ENCODE data around the gene TRERF1.

The TRERF1 gene

DNA sequence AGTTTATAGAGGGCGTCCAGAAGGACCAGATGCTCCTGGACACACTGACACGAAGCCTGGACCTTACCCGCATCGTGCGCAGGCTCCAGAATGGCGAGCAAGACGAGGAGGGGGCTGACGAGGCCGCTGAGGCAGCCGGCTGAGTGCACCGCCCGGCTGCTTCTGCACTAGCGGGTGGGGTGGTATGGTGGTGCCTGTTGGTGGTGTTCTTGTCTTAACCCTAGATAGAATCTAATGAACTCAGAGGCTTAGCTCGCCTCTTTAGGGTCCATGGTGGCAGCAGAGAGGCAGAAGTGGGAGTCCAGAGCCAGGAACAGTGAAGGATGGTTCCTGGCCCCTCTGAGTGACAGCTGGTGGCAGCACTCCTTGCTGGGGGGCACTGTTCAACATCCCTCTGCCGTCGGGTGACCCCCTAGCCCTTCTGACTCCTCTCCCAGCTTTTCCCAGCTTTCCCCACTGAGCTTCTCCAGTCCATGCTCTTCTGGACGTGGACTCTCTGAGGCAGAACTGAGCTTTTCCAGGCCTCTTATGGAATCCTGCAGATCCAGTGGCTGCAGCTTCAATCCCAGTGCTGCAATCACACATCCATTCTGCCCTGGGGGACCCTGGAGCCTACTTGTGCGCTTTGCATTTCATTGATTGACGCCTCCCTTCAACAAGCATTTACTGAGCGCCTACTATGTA, 272.3 kb downstream of the TRERF1 start:
- Mint-ChIP-seq H3K27me3 (peaks cover 2% of the 10 kb centered on the region), H3K4me1 (peaks cover 6% of the 10 kb centered on the region), H3K36me3 (peaks cover 3% of the 10 kb centered on the region), H3K4me3 (no peak overlapping the region), H3K27ac (no peak overlapping the region), H3K9me3 (no peaks in the 10 kb centered on the region)

DNA sequence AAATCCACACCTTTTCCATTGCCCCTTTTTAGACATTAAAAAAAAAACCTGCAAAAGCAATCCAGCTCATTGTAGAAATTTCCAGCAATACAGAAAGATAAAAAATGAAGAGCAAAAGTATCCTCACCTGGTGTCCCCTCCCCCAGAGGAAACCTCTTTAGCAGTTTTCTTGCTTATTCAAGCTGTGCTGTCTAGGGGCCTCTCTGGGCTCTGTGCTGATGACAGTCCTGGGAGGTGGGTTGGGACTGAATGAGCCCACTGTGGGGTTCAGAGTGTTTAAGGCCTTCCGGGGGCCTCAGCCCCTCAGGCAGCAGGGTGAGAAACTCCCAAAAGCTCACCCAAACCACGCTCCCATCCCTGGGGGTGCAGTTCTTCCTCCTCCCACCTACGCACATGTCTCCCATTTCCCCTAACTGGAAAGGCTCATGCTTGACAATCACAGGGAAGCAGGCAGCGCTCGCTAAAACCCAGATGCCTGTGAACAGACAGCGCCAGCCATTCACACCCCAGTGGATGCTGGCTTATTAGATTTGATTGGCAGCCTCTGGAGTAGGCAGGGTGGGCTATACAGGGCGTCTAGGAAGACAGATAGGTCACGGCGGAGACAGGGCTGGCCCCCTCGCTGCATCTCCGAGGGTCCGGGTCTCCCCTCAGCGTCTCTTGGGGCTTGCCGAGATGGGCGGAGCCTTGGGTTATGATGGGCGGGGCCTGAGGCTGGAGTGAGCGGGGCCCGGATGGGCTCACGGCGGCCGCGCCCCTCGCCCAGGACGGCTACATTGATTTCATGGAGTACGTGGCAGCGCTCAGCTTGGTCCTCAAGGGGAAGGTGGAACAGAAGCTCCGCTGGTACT, 274.0 kb downstream of the TRERF1 start:
- Mint-ChIP-seq H3K36me3 (peaks cover 3% of the 10 kb centered on the region), H3K4me1 (peaks cover 6% of the 10 kb centered on the region), H3K4me3 (no peak overlapping the region), H3K27ac (no peak overlapping the region), H3K27me3 (peaks cover 2% of the 10 kb centered on the region), H3K9me3 (no peaks in the 10 kb centered on the region)

DNA sequence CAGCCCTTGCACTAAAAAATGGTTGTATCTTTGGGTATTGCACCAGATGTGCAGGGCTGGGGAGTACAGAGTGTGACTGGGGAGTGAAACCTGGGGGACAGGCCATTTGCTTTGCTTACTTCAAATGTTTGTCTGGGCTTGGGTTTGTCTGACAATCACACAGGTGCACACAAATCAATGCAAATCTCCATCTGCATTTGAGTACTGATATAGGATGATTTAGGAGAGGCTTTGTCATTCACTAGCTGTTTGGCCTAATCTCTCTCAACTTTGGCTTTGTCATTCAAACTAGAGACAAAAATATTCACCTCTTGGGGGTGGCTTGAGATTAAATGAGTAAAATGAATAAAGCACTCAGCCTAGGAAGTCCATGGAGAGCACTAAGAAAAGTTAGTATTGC, 274.7 kb downstream of the TRERF1 start:
- no peak overlapping the region for H3K27ac Mint-ChIP-seq
- peaks cover 3% of the 10 kb centered on the region for H3K36me3 Mint-ChIP-seq
- H3K4me1 Mint-ChIP-seq: peaks cover 6% of the 10 kb centered on the region
- H3K4me3 Mint-ChIP-seq: no peak overlapping the region
- H3K9me3 Mint-ChIP-seq: no peaks in the 10 kb centered on the region
- peaks cover 2% of the 10 kb centered on the region for H3K27me3 Mint-ChIP-seq

DNA sequence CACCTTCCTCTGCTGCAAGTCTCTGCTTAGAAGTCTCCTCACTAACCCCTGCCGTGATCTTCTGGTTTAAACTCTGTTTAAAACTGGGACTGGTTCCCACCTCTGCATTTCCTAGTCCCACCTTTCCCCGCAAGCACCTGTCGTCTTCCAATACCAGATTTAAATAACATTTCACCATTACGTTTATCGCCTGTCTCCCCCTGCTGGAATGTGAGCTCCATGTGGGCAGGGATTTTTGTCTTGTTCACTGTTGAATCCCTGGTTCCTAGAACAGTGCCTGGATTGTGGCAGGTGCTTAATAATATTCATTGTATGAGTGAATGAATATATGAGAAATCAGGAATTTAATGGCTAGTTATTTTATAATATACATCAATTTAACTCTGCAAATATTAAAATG, 275.9 kb downstream of the TRERF1 start:
- peaks cover 6% of the 10 kb centered on the region for H3K4me1 Mint-ChIP-seq
- no peaks in the 10 kb centered on the region for H3K9me3 Mint-ChIP-seq
- H3K36me3 Mint-ChIP-seq: no peaks in the 10 kb centered on the region
- H3K27me3 Mint-ChIP-seq: peaks cover 2% of the 10 kb centered on the region
- H3K27ac Mint-ChIP-seq: no peak overlapping the region
- no peak overlapping the region for H3K4me3 Mint-ChIP-seq
